Measurements from ENCODE around the gene ASAP3. TPM values are rescaled to one million over a fixed set of nuclear protein-coding genes. Genes with fewer than 3 reads are reported as not detected.

Gene ASAP3
- total and polyA plus RNA-seq, 9 of the 15 experiments (the other 6 are each of a cell fraction or from before 2014, with no cell fraction given) = 1.7 to 31.2 (median 17.4) TPM

- TF ChIP-seq ZNF445 (CRISPR knock-in tag; IDR thresholded peaks at IDR 0.05; ENCODE audit: low read depth) = no peak
- TF ChIP-seq CLOCK (CRISPR knock-in tag; IDR thresholded peaks at IDR 0.05; ENCODE audit: borderline replicate concordance) = no peak
- no peak for TF ChIP-seq ATF4 (CRISPR knock-in tag; IDR thresholded peaks at IDR 0.05)
- TF ChIP-seq E4F1 (CRISPR knock-in tag; IDR thresholded peaks at IDR 0.05; ENCODE audit: borderline replicate concordance) = no peak
- peak; percentile 63; the same call in 1 of the 2 replicates for TF ChIP-seq SMAD4 (CRISPR knock-in tag; conservative IDR thresholded peaks at IDR 0.05)
- no peak for TF ChIP-seq MLLT1 (IDR thresholded peaks at IDR 0.05)
- TF ChIP-seq SNRNP70 (optimal IDR thresholded peaks at IDR 0.05; ENCODE audit: low read depth, low read length) = no peak
- no peak for TF ChIP-seq FOXJ3 (CRISPR knock-in tag; IDR thresholded peaks at IDR 0.05)
- TF ChIP-seq DACH1 (IDR thresholded peaks at IDR 0.05; ENCODE audit: partially characterized antibody) = peak; percentile 43
- TF ChIP-seq NCOA2 (IDR thresholded peaks at IDR 0.05; ENCODE audit: partially characterized antibody in 2 of 2) = no peak
- TF ChIP-seq FOXK1 (CRISPR knock-in tag; IDR thresholded peaks at IDR 0.05; ENCODE audit: borderline replicate concordance) = no peak
- no peak for TF ChIP-seq CHD2 (IDR thresholded peaks at IDR 0.05; ENCODE audit: low read depth, low read length)
- TF ChIP-seq FOXJ2 (tag; IDR thresholded peaks at IDR 0.05) = no peak
- no peak for TF ChIP-seq KAT2B (IDR thresholded peaks at IDR 0.05; ENCODE audit: low read depth, low read length)
- no peak for TF ChIP-seq HES1 (IDR thresholded peaks at IDR 0.05; ENCODE audit: low read depth)
- peak in 2 of 3 experiments; percentile 36 to 74 for TF ChIP-seq YY1 (IDR thresholded peaks at IDR 0.05; ENCODE audit: borderline replicate concordance in 1 of 3, control insufficient read depth in 1 of 3, extremely low read depth in 1 of 3, insufficient read depth in 3 of 3, insufficient read length in 1 of 3, insufficient replicate concordance in 2 of 3, low read depth in 1 of 3, low read length in 2 of 3)
- TF ChIP-seq NFYB (IDR thresholded peaks at IDR 0.05; ENCODE audit: extremely low read depth, insufficient read length) = peak; percentile 23
- no peak for TF ChIP-seq PPARD (CRISPR knock-in tag; IDR thresholded peaks at IDR 0.05)
Measured at GRCh38 chr1:23530747-23531561, 47.0 kb upstream of the ASAP3 start, which contains the start of gene E2F2 (continued).
